Common myeloid progenitor, CD34-positive (primary cell): Measurements from ENCODE around the gene SDK1. TPM values are rescaled to one million over a fixed set of nuclear protein-coding genes. Genes with fewer than 3 reads are reported as not detected.

ENCODE experiments used
- CTCF ChIA-PET: fragments of 350-600 bp; sonication (Branson Sonifier 250); formaldehyde crosslinking; loops from one replicate; lab custom pipeline; 2021; ENCODE audit warnings: antibody characterized with exemption; lab: Charles Lee
- POLR2A ChIA-PET: fragments of 350-600 bp; sonication (Branson Sonifier 250); formaldehyde crosslinking; loops from one replicate; lab custom pipeline; 2021; ENCODE audit warnings: antibody characterized with exemption; lab: Charles Lee
- DNase-seq, 3 donors: peaks; one replicate each; pipeline versions ENCODE4 v3.0.0 to v3.0.0-alpha.2; 2013
- H3K27ac ChIP-seq, 2 experiments: 1 replicate in 1 of 2; 2 replicates in 1 of 2; pipeline ENCODE4 v1.7.0; 2013; ENCODE audit warnings: inconsistent platforms in 2 of 2, low read length in 2 of 2, mild to moderate bottlenecking in 2 of 2, low read depth in 1 of 2, moderate library complexity in 1 of 2; ENCODE audit not compliant: severe bottlenecking in 2 of 2, insufficient read depth in 1 of 2, poor library complexity in 1 of 2
- H3K27me3 ChIP-seq, 5 experiments: replicated peaks in 2 of 5; 1 replicate in 3 of 5; 2 replicates in 2 of 5; pipeline versions ENCODE4 v1.6.1 to v1.7.0; 2013; ENCODE audit warnings: low read length in 4 of 5, mild to moderate bottlenecking in 2 of 5, moderate library complexity in 2 of 5, inconsistent platforms in 1 of 5; ENCODE audit not compliant: insufficient read depth in 5 of 5, control insufficient read depth in 4 of 5
- H3K36me3 ChIP-seq, 4 experiments: 1 replicate in 2 of 4; 2 replicates in 2 of 4; pipeline versions ENCODE4 v1.6.1 to v1.7.0; 2013; ENCODE audit warnings: low read length in 3 of 4, control low read depth in 1 of 4, mild to moderate bottlenecking in 1 of 4; ENCODE audit not compliant: control insufficient read depth in 4 of 4, insufficient read depth in 4 of 4
- H3K4me1 ChIP-seq, 4 experiments: 1 replicate in 3 of 4; 2 replicates in 1 of 4; pipeline versions ENCODE4 v1.6.1 to v1.7.1; 2013; ENCODE audit warnings: low read length in 3 of 4, mild to moderate bottlenecking in 3 of 4, control low read depth in 1 of 4, inconsistent platforms in 1 of 4, moderate library complexity in 1 of 4; ENCODE audit not compliant: control insufficient read depth in 4 of 4, insufficient read depth in 4 of 4; ENCODE audit errors: control extremely low read depth in 1 of 4
- H3K4me3 ChIP-seq, 7 experiments: 1 replicate in 4 of 7; 2 replicates in 3 of 7; pipeline versions ENCODE4 v1.5.1 to v1.7.0; 2013; ENCODE audit warnings: mild to moderate bottlenecking in 7 of 7, low read length in 6 of 7, moderate library complexity in 6 of 7, inconsistent platforms in 2 of 7, low read depth in 2 of 7, control low read depth in 1 of 7; ENCODE audit not compliant: insufficient read depth in 4 of 7, control insufficient read depth in 1 of 7; ENCODE audit errors: extremely low read depth in 1 of 7
- H3K9me3 ChIP-seq, 5 experiments: 1 replicate in 4 of 5; 2 replicates in 1 of 5; pipeline versions ENCODE4 v1.6.1 to v1.7.1; 2013; ENCODE audit warnings: low read length in 4 of 5, mild to moderate bottlenecking in 2 of 5, inconsistent platforms in 1 of 5, low read depth in 1 of 5, moderate library complexity in 1 of 5; ENCODE audit not compliant: control insufficient read depth in 4 of 5, insufficient read depth in 2 of 5; ENCODE audit errors: control extremely low read depth in 1 of 5
- WGBS: methylation state at CpG from one replicate; pipeline ENCODE4 v1.1.5; 2013; ENCODE audit not compliant: insufficient coverage; 5-methylcytosine and 5-hydroxymethylcytosine counted together
- polyA plus RNA-seq: library from polyadenylated mRNA; unstranded; fragments of 120-200 nt; gene quantifications from one replicate; pipeline ENCODE4 v1.2.1, GENCODE V29; 2013

SDK1 gene, protein sequence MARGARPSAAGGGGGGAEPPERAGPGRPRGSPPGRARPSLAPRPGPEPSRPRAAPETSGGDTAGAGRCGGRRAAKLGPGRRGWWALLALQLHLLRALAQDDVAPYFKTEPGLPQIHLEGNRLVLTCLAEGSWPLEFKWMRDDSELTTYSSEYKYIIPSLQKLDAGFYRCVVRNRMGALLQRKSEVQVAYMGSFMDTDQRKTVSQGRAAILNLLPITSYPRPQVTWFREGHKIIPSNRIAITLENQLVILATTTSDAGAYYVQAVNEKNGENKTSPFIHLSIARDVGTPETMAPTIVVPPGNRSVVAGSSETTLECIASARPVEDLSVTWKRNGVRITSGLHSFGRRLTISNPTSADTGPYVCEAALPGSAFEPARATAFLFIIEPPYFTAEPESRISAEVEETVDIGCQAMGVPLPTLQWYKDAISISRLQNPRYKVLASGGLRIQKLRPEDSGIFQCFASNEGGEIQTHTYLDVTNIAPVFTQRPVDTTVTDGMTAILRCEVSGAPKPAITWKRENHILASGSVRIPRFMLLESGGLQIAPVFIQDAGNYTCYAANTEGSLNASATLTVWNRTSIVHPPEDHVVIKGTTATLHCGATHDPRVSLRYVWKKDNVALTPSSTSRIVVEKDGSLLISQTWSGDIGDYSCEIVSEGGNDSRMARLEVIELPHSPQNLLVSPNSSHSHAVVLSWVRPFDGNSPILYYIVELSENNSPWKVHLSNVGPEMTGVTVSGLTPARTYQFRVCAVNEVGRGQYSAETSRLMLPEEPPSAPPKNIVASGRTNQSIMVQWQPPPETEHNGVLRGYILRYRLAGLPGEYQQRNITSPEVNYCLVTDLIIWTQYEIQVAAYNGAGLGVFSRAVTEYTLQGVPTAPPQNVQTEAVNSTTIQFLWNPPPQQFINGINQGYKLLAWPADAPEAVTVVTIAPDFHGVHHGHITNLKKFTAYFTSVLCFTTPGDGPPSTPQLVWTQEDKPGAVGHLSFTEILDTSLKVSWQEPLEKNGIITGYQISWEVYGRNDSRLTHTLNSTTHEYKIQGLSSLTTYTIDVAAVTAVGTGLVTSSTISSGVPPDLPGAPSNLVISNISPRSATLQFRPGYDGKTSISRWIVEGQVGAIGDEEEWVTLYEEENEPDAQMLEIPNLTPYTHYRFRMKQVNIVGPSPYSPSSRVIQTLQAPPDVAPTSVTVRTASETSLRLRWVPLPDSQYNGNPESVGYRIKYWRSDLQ (N-terminal part only)
- 0.91 TPM for polyA plus RNA-seq

DNA sequence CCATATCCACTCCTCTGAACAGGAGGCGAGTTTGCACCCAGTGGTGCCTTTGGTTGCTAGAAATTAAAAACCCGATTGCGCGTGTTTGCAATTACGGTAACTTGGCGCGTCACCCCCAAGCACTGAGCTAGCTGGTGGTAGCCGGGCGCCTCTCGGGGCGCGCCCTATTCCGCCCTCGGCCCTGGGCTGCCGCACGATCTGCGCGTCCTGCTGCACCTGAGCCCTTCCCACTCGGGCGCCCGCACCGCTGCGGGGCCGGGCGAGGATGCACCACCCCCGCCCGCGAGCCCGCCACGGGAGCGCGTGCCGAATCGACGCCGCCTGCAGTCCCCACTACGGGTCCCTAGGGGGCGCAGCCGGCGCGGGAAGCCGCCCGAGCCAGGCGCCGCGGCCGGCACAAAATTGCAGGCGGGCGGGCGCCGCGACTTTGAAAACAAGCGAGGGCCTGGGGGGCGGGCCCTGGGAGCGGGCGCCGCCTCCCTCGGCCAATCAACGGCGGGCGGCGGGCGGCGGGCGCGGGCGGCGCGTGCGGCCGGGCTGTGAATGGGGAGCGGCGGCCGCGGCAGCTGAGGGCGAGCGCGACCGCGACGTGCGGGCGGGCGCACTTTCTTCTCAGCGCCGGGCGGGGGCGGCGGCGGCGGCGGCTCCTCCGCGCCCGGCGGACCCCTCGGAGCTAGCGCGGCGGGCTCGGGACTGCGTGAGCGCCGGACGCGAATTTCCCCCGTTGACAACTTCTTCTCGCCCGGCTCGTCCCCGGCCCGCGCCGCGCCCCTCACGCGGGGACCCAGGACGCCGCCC, at the start of gene SDK1:
Gene SDK1, plus strand, starts transcription at position 602 of the 798 bp plus-strand sequence. CDS start 335 bp downstream, outside the sequence.
- peak; percentile 92 to 95 (median 95) for DNase-seq
- ChIA-PET POLR2A (no interaction called here), CTCF (interaction anchor here (1.0 to 1.5 kb wide), 3 partner anchors 11 to 120 kb away, joined by 3 to 4 read pairs (median 3); no protein-coding TSS in a partner anchor)
- Histone ChIP-seq H3K9me3 (no peaks in the 10 kb centered on the region), H3K27me3 (peaks cover 6 to 41% (median 12%) of the 10 kb centered on the region in 5 experiments), H3K36me3 (no peaks in the 10 kb centered on the region), H3K4me3 (peak within 1 kb of the TSS; percentile 35 to 71 (median 57)), H3K4me1 (peaks cover 0 to 18% (median 16%) of the 10 kb centered on the region in 4 experiments), H3K27ac (no peak within 1 kb of the TSS)
- WGBS: under 1% methylated on average over 115 of the region's 119 CpGs

DNA sequence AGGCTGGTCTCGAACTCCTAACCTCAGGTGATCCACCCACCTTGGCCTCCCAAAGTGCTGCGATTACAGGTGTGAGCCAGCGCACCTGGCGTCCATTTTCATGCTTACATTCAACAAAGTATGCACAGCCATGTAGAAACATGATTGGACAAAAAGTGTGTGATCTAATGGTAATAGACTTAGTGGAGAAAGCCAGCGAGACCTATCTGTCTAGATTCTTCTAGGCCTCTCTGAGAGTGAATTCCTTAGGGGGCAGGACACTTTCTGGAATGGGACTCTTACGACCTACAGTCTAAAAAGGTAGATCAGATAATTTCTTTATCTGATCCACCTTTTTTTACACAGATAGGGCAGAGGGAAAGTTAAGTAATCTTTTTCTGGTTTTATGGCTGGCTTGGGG, 46.3 kb upstream of the SDK1 start:
- ChIA-PET POLR2A (no interaction called here), CTCF (no interaction called here)
- DNase-seq: no peak
- WGBS: 100% methylated on average over 2 of the region's 6 CpGs
- no peaks in the 10 kb centered on the region for H3K4me1 ChIP-seq
- peaks cover 0 to 9% (median 2%) of the 10 kb centered on the region in 5 experiments for H3K27me3 ChIP-seq
- H3K27ac ChIP-seq: no peak overlapping the region
- H3K4me3 ChIP-seq: no peak overlapping the region
- H3K36me3 ChIP-seq: no peaks in the 10 kb centered on the region
- peaks cover 0 to 4% (median 0%) of the 10 kb centered on the region in 5 experiments for H3K9me3 ChIP-seq

DNA sequence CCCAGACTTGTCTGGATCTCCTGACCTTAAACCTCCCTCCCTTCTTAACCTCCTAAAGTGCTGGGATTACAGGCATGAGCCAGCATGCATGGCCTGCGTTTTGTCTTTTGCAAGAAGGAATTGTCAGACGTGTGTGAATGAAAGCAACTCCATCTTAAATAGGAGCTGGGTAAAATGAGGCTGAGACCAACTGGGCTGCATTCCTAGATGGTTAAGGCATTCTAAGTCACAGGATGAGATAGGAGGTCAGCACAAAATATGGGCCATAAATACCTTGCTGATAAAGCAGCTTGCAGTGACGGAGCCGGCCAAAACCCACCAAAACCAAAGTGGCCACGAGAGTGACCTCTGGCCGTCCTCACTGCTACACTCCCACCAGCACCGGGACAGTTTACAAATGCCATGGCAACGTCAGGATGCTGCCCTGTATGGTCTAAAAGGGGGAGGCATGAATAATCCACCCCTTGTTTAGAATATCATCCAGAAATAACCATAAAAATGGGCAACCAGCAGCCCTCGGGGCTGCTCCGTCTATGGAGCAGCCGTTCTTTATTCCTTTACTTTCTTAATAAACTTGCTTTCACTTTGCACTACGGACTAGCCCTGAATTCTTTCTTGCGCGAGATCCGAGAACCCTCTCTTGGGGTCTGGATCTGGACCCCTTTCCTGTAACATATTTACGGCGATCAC, 41.2 kb upstream of the SDK1 start:
- DNase-seq: no peak

DNA sequence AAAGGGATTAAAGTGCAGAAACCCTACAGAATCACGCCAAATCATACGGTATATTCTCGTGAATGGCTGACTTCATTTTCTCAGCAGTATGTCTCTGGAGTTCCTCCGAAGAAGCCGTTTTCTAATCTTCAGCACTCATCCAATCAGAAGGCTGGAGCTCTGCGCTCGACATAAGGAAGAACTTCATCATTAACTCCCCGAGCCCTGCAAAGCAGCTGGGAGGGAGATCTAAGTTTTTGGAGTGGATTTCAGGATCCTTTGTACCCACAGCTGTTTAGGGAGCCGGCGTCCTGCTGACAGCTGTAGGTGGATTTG, 40.7 kb upstream of the SDK1 start:
- DNase-seq: peak in 2 of 3 donors; percentile 11 to 31
- Histone ChIP-seq H3K4me1 (no peaks in the 10 kb centered on the region), H3K27me3 (peaks cover 2 to 21% (median 9%) of the 10 kb centered on the region in 5 experiments), H3K27ac (no peak overlapping the region), H3K9me3 (peaks cover 0 to 4% (median 0%) of the 10 kb centered on the region in 5 experiments), H3K36me3 (no peaks in the 10 kb centered on the region), H3K4me3 (peak overlapping the region in 1 of 7 experiments; percentile 33)
- CTCF ChIA-PET: no interaction called here
- POLR2A ChIA-PET: no interaction called here
- 90% methylated on average over 10 of the region's 10 CpGs for WGBS

More for the DNA sequence above, 41.2 kb upstream of the SDK1 start:
- Histone ChIP-seq H3K36me3 (no peaks in the 10 kb centered on the region), H3K27me3 (peaks cover 2 to 16% (median 6%) of the 10 kb centered on the region in 5 experiments), H3K9me3 (peaks cover 0 to 4% (median 0%) of the 10 kb centered on the region in 5 experiments), H3K27ac (no peak overlapping the region), H3K4me1 (no peaks in the 10 kb centered on the region), H3K4me3 (peak overlapping the region in 1 of 7 experiments; percentile 33)
- ChIA-PET CTCF (no interaction called here), POLR2A (no interaction called here)
- 82% methylated on average over 16 of the region's 17 CpGs for WGBS

DNA sequence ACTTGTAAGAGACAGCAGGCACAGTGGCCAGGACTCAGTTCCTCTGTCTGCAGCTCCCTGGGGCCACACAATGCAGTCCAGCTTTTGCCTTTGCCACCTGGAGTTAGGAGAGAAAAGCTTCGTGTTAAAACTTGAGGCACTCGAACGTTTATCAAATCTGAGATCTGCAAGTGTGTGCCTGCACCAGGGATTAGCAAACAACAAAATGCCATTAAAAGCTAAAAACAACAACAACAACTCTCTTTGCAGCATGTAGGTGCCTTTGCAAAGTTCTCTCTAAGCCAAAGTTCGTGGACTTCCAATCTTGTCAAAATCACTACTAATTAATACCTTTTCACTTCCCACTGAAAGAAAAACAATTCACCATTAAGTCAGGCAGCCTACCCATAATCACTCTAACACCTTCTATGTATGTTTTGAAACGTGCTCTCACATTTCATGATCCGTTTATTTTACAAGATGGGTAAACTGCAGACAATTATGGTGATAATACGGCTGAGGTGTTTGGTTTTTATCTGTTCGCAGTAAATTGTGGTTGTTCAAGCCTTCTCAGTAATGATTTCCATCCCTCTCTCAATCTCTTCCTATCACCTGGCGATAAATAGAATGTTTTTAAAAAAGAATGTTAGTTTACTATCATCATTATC, 36.2 kb upstream of the SDK1 start:
- Histone ChIP-seq H3K9me3 (no peaks in the 10 kb centered on the region), H3K36me3 (no peaks in the 10 kb centered on the region), H3K27me3 (peaks cover 0 to 16% (median 13%) of the 10 kb centered on the region in 5 experiments), H3K4me1 (no peaks in the 10 kb centered on the region), H3K4me3 (no peak overlapping the region), H3K27ac (no peak overlapping the region)
- 25% methylated on average over 4 of the region's 9 CpGs for WGBS
- CTCF ChIA-PET: no interaction called here
- no peak for DNase-seq
- POLR2A ChIA-PET: no interaction called here
